K562 (cell line): Measurements from ENCODE around the gene EPHA10. TPM values are rescaled to one million over a fixed set of nuclear protein-coding genes. Genes with fewer than 3 reads are reported as not detected.

ENCODE experiments used
- ATF3 ChIP-seq, 2 experiments: fragments of 450-650 bp in 1 of 2; sonication (generic) in 1 of 2; formaldehyde crosslinking in 1 of 2; IDR thresholded peaks in 1 of 2; conservative IDR thresholded peaks in 1 of 2; 2 replicates each; pipeline versions ENCODE4 v1.6.1 to v1.8.1; 2016 to 2023; ENCODE audit warnings: mild to moderate bottlenecking in 2 of 2, moderate library complexity in 2 of 2, inconsistent platforms in 1 of 2, missing genetic modification reagents in 1 of 2
- CREB3 ChIP-seq: fragments of 450-650 bp; conservative IDR thresholded peaks from 2 replicates; pipeline ENCODE4 v1.6.1; 2016; ENCODE audit warnings: missing genetic modification characterization, low read depth, mild to moderate bottlenecking, missing compliant biosample characterization, moderate library complexity
- HNRNPL ChIP-seq: fragments of 200-400 bp; formaldehyde crosslinking; IDR thresholded peaks from 2 replicates; pipeline ENCODE4 v1.6.1; 2017; ENCODE audit warnings: low read depth, mild to moderate bottlenecking, low read length
- MTF1 ChIP-seq: fragments of 250-450 bp; sonication (Bioruptor Pico); IDR thresholded peaks from 2 replicates; pipeline ENCODE4 v1.9.0; 2021; ENCODE audit warnings: moderate library complexity, mild to moderate bottlenecking, inconsistent platforms, borderline replicate concordance
- MYC ChIP-seq, 2 experiments: fragments of 250-450 bp in 1 of 2; sonication (Bioruptor Pico) in 1 of 2; IDR thresholded peaks; 2 replicates each; pipeline versions ENCODE4 v1.5.1 to v1.6.1; 2012 to 2021; ENCODE audit warnings: low read depth in 2 of 2, borderline replicate concordance in 1 of 2, improper control_type of control experiment in 1 of 2, low read length in 1 of 2, mild to moderate bottlenecking in 1 of 2, moderate library complexity in 1 of 2
- NRF1 ChIP-seq, 2 experiments: fragments of 450-650 bp; IDR thresholded peaks in 1 of 2; conservative IDR thresholded peaks in 1 of 2; 2 replicates each; pipeline ENCODE4 v1.6.1; 2014; ENCODE audit warnings: mild to moderate bottlenecking in 2 of 2
- NUFIP1 ChIP-seq: fragments of 450-650 bp; IDR thresholded peaks from 2 replicates; pipeline ENCODE4 v1.6.1; 2018; ENCODE audit not compliant: partially characterized antibody
- POLR2AphosphoS2 ChIP-seq: IDR thresholded peaks from 2 replicates; pipeline ENCODE4 v1.6.1; 2012; ENCODE audit warnings: low read length, improper control_type of control experiment
- POLR2H ChIP-seq: IDR thresholded peaks from 2 replicates; pipeline ENCODE4 v1.6.1; 2016; ENCODE audit warnings: missing genetic modification characterization, low read depth, mild to moderate bottlenecking, control low read depth, missing compliant biosample characterization, moderate library complexity
- PTTG1 ChIP-seq: fragments of 450-650 bp; IDR thresholded peaks from 2 replicates; pipeline ENCODE4 v1.6.1; 2016; ENCODE audit warnings: low read depth, mild to moderate bottlenecking, missing genetic modification characterization, missing compliant biosample characterization
- TBP ChIP-seq: optimal IDR thresholded peaks from 2 replicates; pipeline ENCODE3; 2011; ENCODE audit warnings: low read depth, low read length, improper control_type of control experiment
- TCF7L2 ChIP-seq: fragments of 150-350 bp; IDR thresholded peaks from 2 replicates; pipeline ENCODE4 v1.6.1; 2016; ENCODE audit warnings: low read depth, mild to moderate bottlenecking, low read length, moderate library complexity
- TSHZ1 ChIP-seq: fragments of 250-450 bp; sonication (Bioruptor Pico); IDR thresholded peaks from 2 replicates; pipeline ENCODE4 v1.4.0; 2020; ENCODE audit warnings: mild to moderate bottlenecking, moderate library complexity
- ZFP30 ChIP-seq: fragments of 250-450 bp; sonication (Bioruptor Pico); IDR thresholded peaks from 2 replicates; pipeline ENCODE4 v1.8.0; 2022; ENCODE audit warnings: moderate library complexity, mild to moderate bottlenecking, inconsistent platforms, borderline replicate concordance
- ZNF695 ChIP-seq: fragments of 450-650 bp; formaldehyde crosslinking; IDR thresholded peaks from 2 replicates; pipeline ENCODE4 v1.4.0; 2020; ENCODE audit warnings: mild to moderate bottlenecking, moderate library complexity
- ZNF77 ChIP-seq: fragments of 250-450 bp; sonication (Bioruptor Pico); IDR thresholded peaks from 2 replicates; pipeline ENCODE4 v1.5.0; 2020
- polyA plus RNA-seq, 8 experiments: library from polyadenylated mRNA; depleted of rRNA in 4 of 8; stranded (reverse) in 5 of 8; unstranded in 3 of 8; fragments of >200 nt; fragmentation: Nextera tagmentation in 2 of 8; fragmentation: Illumina TruSeq in 1 of 8; extraction: Ambion mirVana in 2 of 8; extraction: Trizol in 1 of 8; gene quantifications; 2 replicates each; pipeline versions ENCODE4 v1.2.1 to v1.2.3, GENCODE V29; 2011 to 2014; ENCODE audit warnings: inconsistent platforms in 1 of 8, missing spikeins in 1 of 8
- total RNA-seq, 7 experiments: library from RNA; depleted of rRNA in 6 of 7; stranded (reverse); fragments of >200 nt in 6 of 7; fragmentation: Illumina TruSeq in 2 of 7; extraction: Trizol in 2 of 7; gene quantifications; 2 replicates each; pipeline versions ENCODE4 v1.2.1 to v1.2.3, GENCODE V29; 2011 to 2021; ENCODE audit warnings: low replicate concordance in 1 of 7
- TF ChIP-seq, protein P1 (sequence below): fragments of 250-450 bp; sonication (Bioruptor Pico); IDR thresholded peaks from 2 replicates; pipeline ENCODE4 v1.5.0; 2020; ENCODE audit warnings: mild to moderate bottlenecking
- TF ChIP-seq, protein P2 (sequence below): IDR thresholded peaks from 3 replicates; pipeline ENCODE4 v1.6.1; 2011; ENCODE audit warnings: borderline replicate concordance, mild to moderate bottlenecking; ENCODE audit not compliant: insufficient read length, insufficient read depth

EPHA10 gene
- total and polyA plus RNA-seq, 9 of the 15 experiments (the other 6 are each of a cell fraction or from before 2014, with no cell fraction given) = 0.03 TPM; not detected in 8

DNA sequence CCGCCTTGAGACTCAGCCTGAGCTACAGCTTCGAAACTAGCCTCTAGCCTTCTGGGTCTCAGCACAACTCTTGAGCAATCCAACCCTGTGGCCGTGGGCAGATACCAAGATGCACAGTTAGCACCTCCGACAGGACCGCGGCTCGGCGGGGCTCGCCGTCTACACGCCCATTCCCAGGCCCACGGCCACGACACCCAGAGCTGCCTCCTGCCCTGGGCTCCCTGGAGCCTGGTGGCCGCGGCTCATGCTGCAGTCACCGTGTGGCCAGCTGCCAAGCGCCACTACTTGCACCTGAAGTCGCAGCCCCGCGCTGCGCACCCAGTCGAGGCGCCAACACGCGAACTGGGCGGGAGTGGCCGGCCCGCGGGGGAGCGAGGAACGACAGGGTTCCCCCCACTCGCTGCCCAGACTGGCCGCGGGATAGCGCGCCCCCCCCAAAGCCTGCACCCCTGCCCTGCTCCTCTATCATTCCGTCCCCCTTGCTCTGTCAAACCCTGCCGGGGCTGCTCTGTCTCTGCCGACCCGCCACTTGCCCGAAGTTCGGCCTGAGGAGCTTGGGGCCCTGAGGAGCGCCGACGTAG is 73.3 kb downstream of the EPHA10 start (continued):
- TF ChIP-seq, protein P1, sequence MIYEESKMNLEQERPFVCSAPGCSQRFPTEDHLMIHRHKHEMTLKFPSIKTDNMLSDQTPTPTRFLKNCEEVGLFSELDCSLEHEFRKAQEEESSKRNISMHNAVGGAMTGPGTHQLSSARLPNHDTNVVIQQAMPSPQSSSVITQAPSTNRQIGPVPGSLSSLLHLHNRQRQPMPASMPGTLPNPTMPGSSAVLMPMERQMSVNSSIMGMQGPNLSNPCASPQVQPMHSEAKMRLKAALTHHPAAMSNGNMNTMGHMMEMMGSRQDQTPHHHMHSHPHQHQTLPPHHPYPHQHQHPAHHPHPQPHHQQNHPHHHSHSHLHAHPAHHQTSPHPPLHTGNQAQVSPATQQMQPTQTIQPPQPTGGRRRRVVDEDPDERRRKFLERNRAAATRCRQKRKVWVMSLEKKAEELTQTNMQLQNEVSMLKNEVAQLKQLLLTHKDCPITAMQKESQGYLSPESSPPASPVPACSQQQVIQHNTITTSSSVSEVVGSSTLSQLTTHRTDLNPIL (CRISPR knock-in tag) = no peak
- TF ChIP-seq, protein P2, sequence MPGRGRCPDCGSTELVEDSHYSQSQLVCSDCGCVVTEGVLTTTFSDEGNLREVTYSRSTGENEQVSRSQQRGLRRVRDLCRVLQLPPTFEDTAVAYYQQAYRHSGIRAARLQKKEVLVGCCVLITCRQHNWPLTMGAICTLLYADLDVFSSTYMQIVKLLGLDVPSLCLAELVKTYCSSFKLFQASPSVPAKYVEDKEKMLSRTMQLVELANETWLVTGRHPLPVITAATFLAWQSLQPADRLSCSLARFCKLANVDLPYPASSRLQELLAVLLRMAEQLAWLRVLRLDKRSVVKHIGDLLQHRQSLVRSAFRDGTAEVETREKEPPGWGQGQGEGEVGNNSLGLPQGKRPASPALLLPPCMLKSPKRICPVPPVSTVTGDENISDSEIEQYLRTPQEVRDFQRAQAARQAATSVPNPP = no peak
- TF ChIP-seq ZFP30 (CRISPR knock-in tag) (no peak), NRF1 (conservative IDR thresholded peaks at IDR 0.05 in 1 of 2, IDR thresholded peaks at IDR 0.05 in 1 of 2) (peak; percentile 80 to 84), MTF1 (no peak), HNRNPL (peak; percentile 49; the same call in 1 of the 2 replicates), TBP (no peak), NUFIP1 (no peak), TSHZ1 (CRISPR knock-in tag) (no peak), MYC (IDR thresholded peaks at IDR 0.05; ENCODE audit: low read depth, low read length) (peak; percentile 22), MYC (CRISPR knock-in tag; IDR thresholded peaks at IDR 0.05; ENCODE audit: borderline replicate concordance, low read depth) (no peak; the same call in 1 of the 2 replicates), ZNF695 (CRISPR knock-in tag) (no peak), PTTG1 (no peak), TCF7L2 (no peak), POLR2AphosphoS2 (no peak), ATF3 (IDR thresholded peaks at IDR 0.05) (no peak), ATF3 (CRISPR knock-in tag; conservative IDR thresholded peaks at IDR 0.05) (no peak), POLR2H (tag) (no peak), CREB3 (tag) (no peak), ZNF77 (CRISPR knock-in tag) (no peak)
